ENCODE measurements around the gene RNF212.

- TF ChIP-seq POLR2AphosphoS5 (IDR thresholded peaks at IDR 0.05; ENCODE audit: low read depth, low read length) (no peak), REST (IDR thresholded peaks at IDR 0.05; ENCODE audit: insufficient read depth in 1 of 2, low read depth in 2 of 2, low read length in 2 of 2) (peak; percentile 40 to 85; a peak in 2 of 4 replicates)
Measured at GRCh38 chr4:1133033-1133432, 19.7 kb upstream of the RNF212 start.
